ENCODE measurements around the gene LZTS2.

- TF ChIP-seq, protein P1, sequence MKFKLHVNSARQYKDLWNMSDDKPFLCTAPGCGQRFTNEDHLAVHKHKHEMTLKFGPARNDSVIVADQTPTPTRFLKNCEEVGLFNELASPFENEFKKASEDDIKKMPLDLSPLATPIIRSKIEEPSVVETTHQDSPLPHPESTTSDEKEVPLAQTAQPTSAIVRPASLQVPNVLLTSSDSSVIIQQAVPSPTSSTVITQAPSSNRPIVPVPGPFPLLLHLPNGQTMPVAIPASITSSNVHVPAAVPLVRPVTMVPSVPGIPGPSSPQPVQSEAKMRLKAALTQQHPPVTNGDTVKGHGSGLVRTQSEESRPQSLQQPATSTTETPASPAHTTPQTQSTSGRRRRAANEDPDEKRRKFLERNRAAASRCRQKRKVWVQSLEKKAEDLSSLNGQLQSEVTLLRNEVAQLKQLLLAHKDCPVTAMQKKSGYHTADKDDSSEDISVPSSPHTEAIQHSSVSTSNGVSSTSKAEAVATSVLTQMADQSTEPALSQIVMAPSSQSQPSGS (tag by site-specific recombination; IDR thresholded peaks at IDR 0.05; ENCODE audit: low read depth): no peak
- TF ChIP-seq, protein P2, sequence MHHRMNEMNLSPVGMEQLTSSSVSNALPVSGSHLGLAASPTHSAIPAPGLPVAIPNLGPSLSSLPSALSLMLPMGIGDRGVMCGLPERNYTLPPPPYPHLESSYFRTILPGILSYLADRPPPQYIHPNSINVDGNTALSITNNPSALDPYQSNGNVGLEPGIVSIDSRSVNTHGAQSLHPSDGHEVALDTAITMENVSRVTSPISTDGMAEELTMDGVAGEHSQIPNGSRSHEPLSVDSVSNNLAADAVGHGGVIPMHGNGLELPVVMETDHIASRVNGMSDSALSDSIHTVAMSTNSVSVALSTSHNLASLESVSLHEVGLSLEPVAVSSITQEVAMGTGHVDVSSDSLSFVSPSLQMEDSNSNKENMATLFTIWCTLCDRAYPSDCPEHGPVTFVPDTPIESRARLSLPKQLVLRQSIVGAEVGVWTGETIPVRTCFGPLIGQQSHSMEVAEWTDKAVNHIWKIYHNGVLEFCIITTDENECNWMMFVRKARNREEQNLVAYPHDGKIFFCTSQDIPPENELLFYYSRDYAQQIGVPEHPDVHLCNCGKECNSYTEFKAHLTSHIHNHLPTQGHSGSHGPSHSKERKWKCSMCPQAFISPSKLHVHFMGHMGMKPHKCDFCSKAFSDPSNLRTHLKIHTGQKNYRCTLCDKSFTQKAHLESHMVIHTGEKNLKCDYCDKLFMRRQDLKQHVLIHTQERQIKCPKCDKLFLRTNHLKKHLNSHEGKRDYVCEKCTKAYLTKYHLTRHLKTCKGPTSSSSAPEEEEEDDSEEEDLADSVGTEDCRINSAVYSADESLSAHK (tag by site-specific recombination; IDR thresholded peaks at IDR 0.05): no peak
- TF ChIP-seq ZNF585B (tag by site-specific recombination; IDR thresholded peaks at IDR 0.05): no peak
- TF ChIP-seq ZNF391 (tag by site-specific recombination; IDR thresholded peaks at IDR 0.05; ENCODE audit: borderline replicate concordance, low read depth): no peak
- TF ChIP-seq, protein P3, sequence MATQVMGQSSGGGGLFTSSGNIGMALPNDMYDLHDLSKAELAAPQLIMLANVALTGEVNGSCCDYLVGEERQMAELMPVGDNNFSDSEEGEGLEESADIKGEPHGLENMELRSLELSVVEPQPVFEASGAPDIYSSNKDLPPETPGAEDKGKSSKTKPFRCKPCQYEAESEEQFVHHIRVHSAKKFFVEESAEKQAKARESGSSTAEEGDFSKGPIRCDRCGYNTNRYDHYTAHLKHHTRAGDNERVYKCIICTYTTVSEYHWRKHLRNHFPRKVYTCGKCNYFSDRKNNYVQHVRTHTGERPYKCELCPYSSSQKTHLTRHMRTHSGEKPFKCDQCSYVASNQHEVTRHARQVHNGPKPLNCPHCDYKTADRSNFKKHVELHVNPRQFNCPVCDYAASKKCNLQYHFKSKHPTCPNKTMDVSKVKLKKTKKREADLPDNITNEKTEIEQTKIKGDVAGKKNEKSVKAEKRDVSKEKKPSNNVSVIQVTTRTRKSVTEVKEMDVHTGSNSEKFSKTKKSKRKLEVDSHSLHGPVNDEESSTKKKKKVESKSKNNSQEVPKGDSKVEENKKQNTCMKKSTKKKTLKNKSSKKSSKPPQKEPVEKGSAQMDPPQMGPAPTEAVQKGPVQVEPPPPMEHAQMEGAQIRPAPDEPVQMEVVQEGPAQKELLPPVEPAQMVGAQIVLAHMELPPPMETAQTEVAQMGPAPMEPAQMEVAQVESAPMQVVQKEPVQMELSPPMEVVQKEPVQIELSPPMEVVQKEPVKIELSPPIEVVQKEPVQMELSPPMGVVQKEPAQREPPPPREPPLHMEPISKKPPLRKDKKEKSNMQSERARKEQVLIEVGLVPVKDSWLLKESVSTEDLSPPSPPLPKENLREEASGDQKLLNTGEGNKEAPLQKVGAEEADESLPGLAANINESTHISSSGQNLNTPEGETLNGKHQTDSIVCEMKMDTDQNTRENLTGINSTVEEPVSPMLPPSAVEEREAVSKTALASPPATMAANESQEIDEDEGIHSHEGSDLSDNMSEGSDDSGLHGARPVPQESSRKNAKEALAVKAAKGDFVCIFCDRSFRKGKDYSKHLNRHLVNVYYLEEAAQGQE (tag by site-specific recombination; IDR thresholded peaks at IDR 0.05): no peak
- TF ChIP-seq CTCF (tag by site-specific recombination; IDR thresholded peaks at IDR 0.05): peak; percentile 98
- TF ChIP-seq ZNF274 (IDR thresholded peaks at IDR 0.05; ENCODE audit: low read length): no peak
- no peak for TF ChIP-seq ZNF274 (tag by site-specific recombination; IDR thresholded peaks at IDR 0.05; ENCODE audit: borderline replicate concordance)
- TF ChIP-seq, protein P4, sequence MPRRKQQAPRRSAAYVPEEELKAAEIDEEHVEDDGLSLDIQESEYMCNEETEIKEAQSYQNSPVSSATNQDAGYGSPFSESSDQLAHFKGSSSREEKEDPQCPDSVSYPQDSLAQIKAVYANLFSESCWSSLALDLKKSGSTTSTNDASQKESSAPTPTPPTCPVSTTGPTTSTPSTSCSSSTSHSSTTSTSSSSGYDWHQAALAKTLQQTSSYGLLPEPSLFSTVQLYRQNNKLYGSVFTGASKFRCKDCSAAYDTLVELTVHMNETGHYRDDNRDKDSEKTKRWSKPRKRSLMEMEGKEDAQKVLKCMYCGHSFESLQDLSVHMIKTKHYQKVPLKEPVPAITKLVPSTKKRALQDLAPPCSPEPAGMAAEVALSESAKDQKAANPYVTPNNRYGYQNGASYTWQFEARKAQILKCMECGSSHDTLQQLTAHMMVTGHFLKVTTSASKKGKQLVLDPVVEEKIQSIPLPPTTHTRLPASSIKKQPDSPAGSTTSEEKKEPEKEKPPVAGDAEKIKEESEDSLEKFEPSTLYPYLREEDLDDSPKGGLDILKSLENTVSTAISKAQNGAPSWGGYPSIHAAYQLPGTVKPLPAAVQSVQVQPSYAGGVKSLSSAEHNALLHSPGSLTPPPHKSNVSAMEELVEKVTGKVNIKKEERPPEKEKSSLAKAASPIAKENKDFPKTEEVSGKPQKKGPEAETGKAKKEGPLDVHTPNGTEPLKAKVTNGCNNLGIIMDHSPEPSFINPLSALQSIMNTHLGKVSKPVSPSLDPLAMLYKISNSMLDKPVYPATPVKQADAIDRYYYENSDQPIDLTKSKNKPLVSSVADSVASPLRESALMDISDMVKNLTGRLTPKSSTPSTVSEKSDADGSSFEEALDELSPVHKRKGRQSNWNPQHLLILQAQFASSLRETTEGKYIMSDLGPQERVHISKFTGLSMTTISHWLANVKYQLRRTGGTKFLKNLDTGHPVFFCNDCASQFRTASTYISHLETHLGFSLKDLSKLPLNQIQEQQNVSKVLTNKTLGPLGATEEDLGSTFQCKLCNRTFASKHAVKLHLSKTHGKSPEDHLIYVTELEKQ (tag by site-specific recombination; IDR thresholded peaks at IDR 0.05; ENCODE audit: borderline replicate concordance): no peak
- TF ChIP-seq SALL2 (tag by site-specific recombination; IDR thresholded peaks at IDR 0.05; ENCODE audit: borderline replicate concordance): no peak
- no peak for TF ChIP-seq ZNF768 (tag by site-specific recombination; IDR thresholded peaks at IDR 0.05)
- no peak for TF ChIP-seq ZSCAN16 (tag by site-specific recombination; IDR thresholded peaks at IDR 0.05)
Observed at GRCh38 chr10:101012525-101013364, 13.1 kb downstream of the LZTS2 start.
